Fibroblast of lung (primary cell): ENCODE data around the gene TMEM163.

ENCODE experiments used
- CTCF ChIP-seq, 2 donors: IDR thresholded peaks in 1 of 2; conservative IDR thresholded peaks in 1 of 2; 1 replicate in 1 of 2; 2 replicates in 1 of 2; pipeline ENCODE4 v1.5.1; 2011 to 2012; ENCODE audit warnings: low read length in 2 of 2, control low read depth in 1 of 2, inconsistent platforms in 1 of 2, low read depth in 1 of 2, mild to moderate bottlenecking in 1 of 2
- EZH2 ChIP-seq: IDR thresholded peaks from 2 replicates; pipeline ENCODE4 v1.5.1; 2012; ENCODE audit warnings: low read length, control low read depth, mild to moderate bottlenecking; ENCODE audit errors: missing control alignments

- TF ChIP-seq CTCF (conservative IDR thresholded peaks at IDR 0.05 in 1 of 2, IDR thresholded peaks at IDR 0.05 in 1 of 2; ENCODE audit: low read depth in 1 of 2, low read length in 2 of 2) (no peak), EZH2 (no peak)
These were observed 41.8 kb downstream of the TMEM163 start for GRCh38 chr2:134676960-134677359.
